Activated T-helper 2 cell treated with anti-CD3 and anti-CD28 coated beads, Interferon-gamma antibody, Interleukin-2, Interleukin-4, amounts not matched to agents 10 μg/mL and 5 μg/mL and 100 μg/mL, durations not matched to agents 14 hours and 24 hours and 36 hours (primary cell): Measurements from ENCODE around the gene FBXO36. TPM values are rescaled to one million over a fixed set of nuclear protein-coding genes. Genes with fewer than 3 reads are reported as not detected.
"Not testable (repeated sequence)": the region's sequence is repeated elsewhere in the genome, so short reads cannot be mapped to it uniquely, and the experiment has no call there.

Experiments used
- DNase-seq: peaks from one replicate; pipeline ENCODE4 v3.0.0; 2021; ENCODE audit warnings: low spot score
- H3K27ac Mint-ChIP-seq: one replicate; pipeline ENCODE4 v1.8.0; 2021; ENCODE audit warnings: mixed read lengths
- H3K27me3 Mint-ChIP-seq: one replicate; pipeline ENCODE4 v1.8.0; 2021; ENCODE audit warnings: low read depth, mixed read lengths
- H3K36me3 Mint-ChIP-seq: one replicate; pipeline ENCODE4 v1.8.0; 2021; ENCODE audit warnings: low read depth, mixed read lengths
- H3K4me1 Mint-ChIP-seq: one replicate; pipeline ENCODE4 v1.8.0; 2021; ENCODE audit warnings: low read depth, mixed read lengths
- H3K4me3 Mint-ChIP-seq: one replicate; pipeline ENCODE4 v1.8.0; 2021; ENCODE audit warnings: low read depth, mild to moderate bottlenecking, moderate library complexity, mixed read lengths
- H3K9me3 Mint-ChIP-seq: one replicate; pipeline ENCODE4 v1.8.0; 2021; ENCODE audit warnings: mixed read lengths
- intact Hi-C: fragments of 100-400 bp; cut with micrococcal nuclease; formaldehyde crosslinking; loops from one replicate; pipeline ENCODE4 v1.15.1; 2023
- total RNA-seq: library from RNA; stranded (reverse); gene quantifications from 2 replicates; pipeline ENCODE4 v1.2.3, GENCODE V29; 2022

FBXO36 gene
- total RNA-seq, 1 donor from 2014 or later = 0.66 TPM

DNA sequence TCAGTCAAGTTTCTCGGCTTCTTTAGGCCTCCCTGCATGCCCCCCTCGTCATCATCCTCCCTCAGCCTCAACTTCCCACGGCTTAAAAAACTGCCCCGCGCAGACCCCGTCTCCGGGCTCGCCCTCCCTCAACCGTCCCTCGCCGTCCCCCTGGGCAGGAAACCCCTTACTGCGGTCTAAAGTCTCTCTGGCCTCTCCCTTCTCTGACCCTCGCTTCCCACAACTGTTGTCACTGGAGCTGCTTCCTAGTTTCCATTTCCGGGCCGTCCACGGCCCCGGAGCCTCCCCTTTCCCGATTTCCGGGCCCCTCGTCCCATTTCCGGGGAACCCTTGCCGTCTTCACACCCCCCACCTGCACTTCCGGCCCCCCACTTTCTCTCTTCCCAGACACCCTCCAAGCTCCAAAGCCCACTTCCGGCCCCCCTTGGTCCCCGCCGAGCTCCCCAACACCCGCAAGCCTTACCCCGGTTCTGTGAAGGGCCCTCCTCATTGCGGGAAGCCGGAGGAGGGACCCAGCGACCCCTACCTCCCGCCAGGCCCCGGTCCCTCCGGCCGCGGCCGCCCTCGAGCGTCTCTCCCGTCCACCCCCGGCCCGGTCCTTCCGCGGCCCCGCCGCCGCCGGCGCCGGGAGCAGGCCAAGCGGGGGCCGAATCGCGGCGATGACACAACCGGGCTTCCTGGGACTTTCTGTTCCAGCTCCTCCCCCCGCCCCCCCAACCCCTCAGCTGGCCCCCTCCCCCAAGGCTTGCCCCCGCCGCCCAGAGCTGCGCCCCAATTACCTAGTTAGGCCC lies 1.0 kb upstream of the FBXO36 start:
- no peaks in the 10 kb centered on the region for H3K27me3 Mint-ChIP-seq
- peaks cover 30% of the 10 kb centered on the region for H3K4me1 Mint-ChIP-seq
- H3K9me3 Mint-ChIP-seq = no peaks in the 10 kb centered on the region
- intact Hi-C loops = loop anchor here (5.0 to 10.0 kb wide), 2 partner anchors 144 to 741 kb away; partner anchors contain the start of gene SLC16A14
- peak overlapping the region; percentile 100 for H3K4me3 Mint-ChIP-seq
- H3K27ac Mint-ChIP-seq = peak overlapping the region; percentile 98
- DNase-seq = peak; percentile 51
- H3K36me3 Mint-ChIP-seq = peaks cover 32% of the 10 kb centered on the region

DNA sequence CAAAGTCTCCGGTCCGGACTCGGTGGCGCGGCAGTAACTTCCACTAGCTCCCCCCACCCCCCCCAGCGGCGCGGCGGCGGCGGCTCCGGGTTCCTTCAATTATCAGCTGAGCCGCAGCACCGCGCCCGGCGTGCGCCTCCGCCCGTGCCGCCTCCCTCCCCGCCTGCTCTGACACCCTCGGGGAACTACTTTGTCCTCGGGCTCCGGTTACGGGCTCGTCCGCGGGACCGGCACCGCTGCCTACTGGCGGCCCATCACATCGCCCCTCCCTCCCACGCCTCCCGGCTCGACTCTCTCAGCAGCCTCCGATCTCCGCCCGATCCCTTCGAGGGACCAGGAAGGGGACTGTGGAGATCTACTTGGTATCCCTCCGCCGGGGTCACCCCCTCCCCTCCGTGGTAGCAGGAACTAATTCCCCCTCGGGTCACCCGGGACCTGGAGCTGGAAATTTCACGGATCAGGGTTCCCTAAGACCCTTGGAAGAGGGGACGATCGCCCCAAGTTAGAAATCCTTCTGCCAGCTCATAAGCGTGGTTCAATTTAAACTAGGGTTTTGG lies 333 bp upstream of the FBXO36 start, which contains the start of gene TRIP12:
TRIP12 (minus strand) TSS at position 118 of the 557 bp plus-strand sequence. CDS start 41,930 bp downstream, outside the sequence.
- Mint-ChIP-seq H3K36me3 (peaks cover 26% of the 10 kb centered on the region), H3K4me1 (peaks cover 31% of the 10 kb centered on the region), H3K27me3 (no peaks in the 10 kb centered on the region), H3K27ac (peak within 1 kb of the TSS; percentile 98), H3K9me3 (no peaks in the 10 kb centered on the region), H3K4me3 (peak within 1 kb of the TSS; percentile 100)
- peak; percentile 89 for DNase-seq
- intact Hi-C loops = loop anchor here (1.0 to 10.0 kb wide), 3 partner anchors 100 to 740 kb away; partner anchors contain the start of gene SLC16A14

DNA sequence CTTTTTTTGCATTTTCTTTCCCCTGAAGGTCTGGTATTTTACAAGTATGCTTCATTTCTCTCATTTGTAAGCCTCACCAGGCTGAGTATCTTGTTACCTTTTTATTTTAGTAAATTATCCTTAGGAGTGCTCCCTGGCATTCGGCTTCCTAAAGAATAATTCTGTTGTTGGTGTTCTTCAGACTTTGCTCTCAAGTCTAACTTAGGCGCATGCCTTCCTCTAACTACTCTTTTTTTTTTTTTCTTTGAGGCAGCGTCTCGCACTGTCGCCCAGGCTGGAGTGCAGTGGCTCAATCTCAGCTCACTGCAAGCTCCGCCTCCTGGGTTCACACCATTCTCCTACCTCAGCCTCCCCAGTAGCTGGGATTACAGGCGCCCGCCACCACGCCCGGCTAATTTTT lies 2.2 kb downstream of the FBXO36 start:
- intact Hi-C loops = loop anchor here (5.0 to 10.0 kb wide), 2 partner anchors 140 to 738 kb away; partner anchors contain the start of gene SLC16A14
- H3K27me3 Mint-ChIP-seq, H3K27ac Mint-ChIP-seq, H3K9me3 Mint-ChIP-seq, DNase-seq: not testable (repeated sequence)
- peaks cover 10% of the 10 kb centered on the region for H3K36me3 Mint-ChIP-seq
- H3K4me1 Mint-ChIP-seq = peaks cover 27% of the 10 kb centered on the region
- H3K4me3 Mint-ChIP-seq = peak overlapping the region; percentile 21

DNA sequence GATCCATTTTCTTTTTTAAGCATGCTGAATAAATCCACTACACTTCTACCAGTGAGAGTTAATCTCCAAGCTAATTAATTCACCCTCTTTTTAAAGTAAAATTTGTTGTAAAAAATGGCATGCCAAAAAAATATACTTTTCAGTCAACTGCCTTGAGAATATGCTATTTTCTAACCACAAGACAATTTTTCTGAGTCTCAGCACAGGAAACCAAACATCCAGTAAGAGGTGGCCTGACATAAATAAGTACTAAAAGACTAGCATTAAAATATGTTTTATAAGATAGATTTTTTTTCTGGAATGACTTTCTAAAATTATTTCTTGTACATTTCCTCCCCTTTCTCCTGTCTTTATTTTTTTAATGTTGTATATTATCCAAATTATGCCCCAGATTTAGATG lies 2.9 kb downstream of the FBXO36 start:
- intact Hi-C loops = loop anchor here (10.0 kb wide), 1 partner anchor 140 kb away; the partner anchor contains the start of gene SLC16A14
- DNase-seq = no peak
- H3K4me3 Mint-ChIP-seq = peak overlapping the region; percentile 35

GRCh38 chr2:229927817-229928321 lies 5.6 kb downstream of the FBXO36 start:
- DNase-seq = no peak
- H3K27me3 Mint-ChIP-seq = no peaks in the 10 kb centered on the region
- no peak overlapping the region for H3K4me3 Mint-ChIP-seq
- H3K9me3 Mint-ChIP-seq = no peaks in the 10 kb centered on the region
- H3K4me1 Mint-ChIP-seq = peaks cover 16% of the 10 kb centered on the region
- no peaks in the 10 kb centered on the region for H3K36me3 Mint-ChIP-seq
- intact Hi-C loops = loop anchor here (10.0 kb wide), 1 partner anchor 137 kb away; the partner anchor contains the start of gene SLC16A14
- H3K27ac Mint-ChIP-seq = no peak overlapping the region

More for the DNA sequence above, 2.9 kb downstream of the FBXO36 start:
- H3K36me3 Mint-ChIP-seq = peaks cover 4% of the 10 kb centered on the region
- H3K27me3 Mint-ChIP-seq = no peaks in the 10 kb centered on the region
- no peaks in the 10 kb centered on the region for H3K9me3 Mint-ChIP-seq
- H3K4me1 Mint-ChIP-seq = peaks cover 20% of the 10 kb centered on the region
- no peak overlapping the region for H3K27ac Mint-ChIP-seq

GRCh38 chr2:229930656-229931055 lies 8.4 kb downstream of the FBXO36 start:
- Mint-ChIP-seq H3K4me3 (no peak overlapping the region), H3K27me3 (no peaks in the 10 kb centered on the region), H3K4me1 (peaks cover 6% of the 10 kb centered on the region), H3K9me3 (no peaks in the 10 kb centered on the region), H3K27ac (no peak overlapping the region), H3K36me3 (no peaks in the 10 kb centered on the region)
- DNase-seq = no peak
- intact Hi-C loops = no loop called here

DNA sequence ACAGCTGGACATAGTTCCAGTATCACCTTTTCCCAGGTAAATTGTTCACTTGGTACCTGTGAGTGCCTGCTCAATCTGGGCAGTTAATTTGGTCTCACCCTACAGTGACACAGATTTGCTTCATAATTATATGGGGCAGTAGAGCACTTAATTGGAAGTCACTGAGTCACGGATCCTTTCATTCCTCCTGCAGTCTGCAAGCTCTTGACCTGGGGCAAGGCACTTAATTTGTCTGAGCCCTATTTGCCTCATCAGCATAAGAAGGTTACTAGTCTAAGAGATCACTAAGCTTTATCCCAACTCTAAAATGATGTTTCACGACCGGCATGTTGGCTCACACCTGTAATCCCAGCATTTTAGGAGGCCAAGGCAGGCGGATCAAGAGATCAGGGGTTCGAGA lies 8.9 kb downstream of the FBXO36 start:
- intact Hi-C loops = no loop called here
- Mint-ChIP-seq H3K4me1 (peaks cover 5% of the 10 kb centered on the region), H3K9me3 (no peaks in the 10 kb centered on the region), H3K27me3 (no peaks in the 10 kb centered on the region), H3K4me3 (no peak overlapping the region), H3K27ac (no peak overlapping the region), H3K36me3 (no peaks in the 10 kb centered on the region)
- DNase-seq = no peak

DNA sequence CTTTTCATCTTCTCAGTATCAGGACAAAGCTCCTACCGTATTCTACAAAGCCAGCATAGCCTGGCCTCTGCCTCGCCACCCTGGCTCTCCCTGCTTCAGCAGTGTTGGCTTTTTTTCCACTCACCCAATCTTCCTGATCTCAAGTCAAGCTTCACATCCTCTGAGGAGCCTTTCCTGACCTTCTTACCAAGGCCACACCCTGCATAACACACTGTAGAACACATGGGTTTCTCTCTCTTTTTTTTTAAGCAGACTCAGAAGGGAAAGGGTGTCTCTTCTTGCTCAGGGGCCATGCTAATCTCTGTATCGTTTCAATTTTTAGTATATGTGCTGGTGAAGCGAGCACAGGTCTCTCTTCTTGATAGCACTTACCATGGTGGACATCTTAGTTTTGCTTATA lies 15.2 kb downstream of the FBXO36 start:
- Mint-ChIP-seq H3K9me3 (no peaks in the 10 kb centered on the region), H3K4me1 (peaks cover 2% of the 10 kb centered on the region), H3K36me3 (no peaks in the 10 kb centered on the region), H3K4me3 (no peak overlapping the region), H3K27me3 (no peaks in the 10 kb centered on the region), H3K27ac (no peak overlapping the region)
- DNase-seq = no peak
- intact Hi-C loops = no loop called here

GRCh38 chr2:229942671-229943070 lies 20.4 kb downstream of the FBXO36 start:
- intact Hi-C loops = no loop called here
- Mint-ChIP-seq H3K4me3 (no peak overlapping the region), H3K9me3 (no peaks in the 10 kb centered on the region), H3K27me3 (no peaks in the 10 kb centered on the region), H3K36me3 (no peaks in the 10 kb centered on the region), H3K4me1 (peaks cover 9% of the 10 kb centered on the region), H3K27ac (no peak overlapping the region)
- DNase-seq = no peak

DNA sequence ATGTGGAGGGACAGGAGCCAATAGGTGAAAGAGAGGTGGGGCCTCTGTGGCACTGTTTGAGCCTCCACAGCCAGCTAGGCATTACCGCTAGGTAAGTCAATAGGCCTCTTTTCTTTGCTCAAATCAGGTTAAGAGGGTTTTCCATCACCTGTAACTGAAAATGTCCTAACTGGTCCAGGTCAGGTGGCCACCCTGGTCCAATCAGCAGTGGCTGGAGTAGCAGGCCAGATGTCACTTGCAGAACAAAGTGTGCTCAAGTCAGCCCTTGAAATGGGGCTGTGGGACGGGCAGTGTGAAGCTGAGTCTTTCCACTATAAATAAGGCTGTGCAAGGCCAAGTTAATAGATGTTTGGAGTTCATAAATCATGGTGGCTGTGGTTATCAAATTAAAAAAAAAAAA lies 20.9 kb downstream of the FBXO36 start:
- no peak for DNase-seq
- Mint-ChIP-seq H3K27me3 (no peaks in the 10 kb centered on the region), H3K36me3 (no peaks in the 10 kb centered on the region), H3K27ac (no peak overlapping the region), H3K4me1 (peaks cover 10% of the 10 kb centered on the region), H3K4me3 (no peak overlapping the region), H3K9me3 (no peaks in the 10 kb centered on the region)
- intact Hi-C loops = no loop called here

GRCh38 chr2:229943770-229944449 lies 21.6 kb downstream of the FBXO36 start:
- Mint-ChIP-seq H3K27ac (no peak overlapping the region), H3K36me3 (no peaks in the 10 kb centered on the region), H3K4me3 (no peak overlapping the region), H3K27me3 (no peaks in the 10 kb centered on the region), H3K9me3 (no peaks in the 10 kb centered on the region), H3K4me1 (peaks cover 10% of the 10 kb centered on the region)
- DNase-seq = no peak
- intact Hi-C loops = no loop called here

DNA sequence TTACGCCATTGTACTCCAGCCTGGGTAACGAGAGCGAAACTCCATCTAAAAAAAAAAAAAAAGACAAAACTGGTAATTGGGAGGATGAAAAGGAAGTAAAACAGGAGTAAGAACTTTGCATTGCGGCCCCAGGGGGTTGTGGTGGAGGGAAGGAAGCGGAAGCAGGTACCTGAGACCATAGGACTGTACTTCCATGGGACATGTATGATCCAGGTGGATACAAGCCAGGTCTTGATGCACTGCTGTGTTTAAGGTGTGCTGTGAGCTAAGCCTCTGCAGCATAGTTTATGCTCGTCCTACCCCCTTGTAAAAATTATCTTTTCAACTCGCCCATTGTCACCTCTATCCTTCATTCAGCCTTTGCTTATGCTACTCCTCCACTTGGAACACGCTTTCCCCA lies 23.7 kb downstream of the FBXO36 start:
- no peaks in the 10 kb centered on the region for H3K36me3 Mint-ChIP-seq
- H3K4me1 Mint-ChIP-seq = peaks cover 10% of the 10 kb centered on the region
- no peak overlapping the region for H3K27ac Mint-ChIP-seq
- DNase-seq = no peak
- H3K27me3 Mint-ChIP-seq = no peaks in the 10 kb centered on the region
- H3K4me3 Mint-ChIP-seq = no peak overlapping the region
- no peaks in the 10 kb centered on the region for H3K9me3 Mint-ChIP-seq
- intact Hi-C loops = no loop called here
